ENCODE results near the gene ARAP2. TPM values are rescaled to one million over a fixed set of nuclear protein-coding genes. Genes with fewer than 3 reads are reported as not detected.

The ARAP2 gene
- total and polyA plus RNA-seq, 2 experiments from 2014 or later: 0.92 to 4.8 TPM

- H3K4me2 ChIP-seq: no peak overlapping the region
These were observed 37.6 kb downstream of the ARAP2 start for GRCh38 chr4:36206603-36207311.

GRCh38 chr4:36206012-36206411 lies 38.3 kb downstream of the ARAP2 start:
- Mint-ChIP-seq H3K4me1 (peaks cover 24% of the 10 kb centered on the region), H3K4me3 (no peak overlapping the region), H3K27me3 (ENCODE audit: insufficient read depth, low read depth, poor library complexity) (no peaks in the 10 kb centered on the region), H3K27ac (no peak overlapping the region), H3K36me3 (ENCODE audit: low read depth) (no peaks in the 10 kb centered on the region), H3K9me3 (no peaks in the 10 kb centered on the region)
- no peaks in the 10 kb centered on the region for H3K9me2 ChIP-seq (ENCODE audit: insufficient read depth)
- no peak overlapping the region for H3K4me2 ChIP-seq
- ATAC-seq: peak; percentile 29; the same call in 1 of the 3 replicates
- H3K79me2 ChIP-seq (replicated peaks; ENCODE audit: insufficient read depth): no peaks in the 10 kb centered on the region
- no peaks in the 10 kb centered on the region for H3K36me3 ChIP-seq (ENCODE audit: insufficient read depth)
- peaks cover 14% of the 10 kb centered on the region for H3K4me1 ChIP-seq (ENCODE audit: insufficient read depth)
- no peak overlapping the region for H3K4me3 ChIP-seq
- peak; percentile 13 for DNase-seq (ENCODE audit: low spot score)
- H4K20me1 ChIP-seq (replicated peaks; ENCODE audit: insufficient read depth): no peaks in the 10 kb centered on the region
- H2AFZ ChIP-seq: peak overlapping the region; percentile 21; the same call in 1 of the 2 replicates
- H3K27ac ChIP-seq (ENCODE audit: low read depth): no peak overlapping the region
- no peaks in the 10 kb centered on the region for H3K27me3 ChIP-seq (ENCODE audit: insufficient read depth)
- no peaks in the 10 kb centered on the region for H3F3A ChIP-seq (replicated peaks; ENCODE audit: low read depth)
- TF ChIP-seq REST (IDR thresholded peaks at IDR 0.05; ENCODE audit: unreplicated experiment): no peak
- no peak for TF ChIP-seq EZH2 (IDR thresholded peaks at IDR 0.05; ENCODE audit: low read depth, unreplicated experiment)
- no peak for TF ChIP-seq CREB1 (CRISPR knock-in tag; IDR thresholded peaks at IDR 0.05; ENCODE audit: low read depth)
- no peak for TF ChIP-seq STAT1 (IDR thresholded peaks at IDR 0.05; ENCODE audit: unreplicated experiment)
- TF ChIP-seq ZNF331 (CRISPR knock-in tag; IDR thresholded peaks at IDR 0.05; ENCODE audit: low read depth): no peak
- no peak for TF ChIP-seq ETS1 (IDR thresholded peaks at IDR 0.05)
- no peak for TF ChIP-seq NANOG (IDR thresholded peaks at IDR 0.05; ENCODE audit: borderline replicate concordance)

More at GRCh38 chr4:36206603-36207311, 37.6 kb downstream of the ARAP2 start:
- DNase-seq (ENCODE audit: low spot score) (no peak), ATAC-seq (no peak)
- no peaks in the 10 kb centered on the region for H3K9me2 ChIP-seq (ENCODE audit: insufficient read depth)
- H3K4me1 Mint-ChIP-seq: peaks cover 24% of the 10 kb centered on the region
- H3K4me3 ChIP-seq: no peak overlapping the region
- no peaks in the 10 kb centered on the region for H3K27me3 ChIP-seq (ENCODE audit: insufficient read depth)
- H2AFZ ChIP-seq: peak overlapping the region; percentile 21; the same call in 1 of the 2 replicates
- H3K4me1 ChIP-seq (ENCODE audit: insufficient read depth): peaks cover 14% of the 10 kb centered on the region
- H3K27ac Mint-ChIP-seq: no peak overlapping the region
- TF ChIP-seq ZNF114 (CRISPR knock-in tag; IDR thresholded peaks at IDR 0.05): no peak
- TF ChIP-seq ZNF331 (CRISPR knock-in tag; IDR thresholded peaks at IDR 0.05; ENCODE audit: low read depth): no peak
- no peak for TF ChIP-seq CREB1 (CRISPR knock-in tag; IDR thresholded peaks at IDR 0.05; ENCODE audit: low read depth)
- TF ChIP-seq NANOG (IDR thresholded peaks at IDR 0.05; ENCODE audit: borderline replicate concordance): no peak
- no peak for TF ChIP-seq JUNB (IDR thresholded peaks at IDR 0.05; ENCODE audit: unreplicated experiment)
- TF ChIP-seq POLR2AphosphoS5 (IDR thresholded peaks at IDR 0.05; ENCODE audit: low read depth): no peak
- no peak for TF ChIP-seq CTCF (conservative IDR thresholded peaks at IDR 0.05; ENCODE audit: low read depth in 2 of 2)
- no peak for TF ChIP-seq EZH2 (IDR thresholded peaks at IDR 0.05; ENCODE audit: low read depth, unreplicated experiment)
- TF ChIP-seq EZH2phosphoT487 (IDR thresholded peaks at IDR 0.05; ENCODE audit: unreplicated experiment): no peak
- no peaks in the 10 kb centered on the region for H3K9me3 Mint-ChIP-seq
- H3K36me3 Mint-ChIP-seq (ENCODE audit: low read depth): no peaks in the 10 kb centered on the region
- H3K79me2 ChIP-seq (replicated peaks; ENCODE audit: insufficient read depth): no peaks in the 10 kb centered on the region
- H3K36me3 ChIP-seq (ENCODE audit: insufficient read depth): no peaks in the 10 kb centered on the region
- H3F3A ChIP-seq (replicated peaks; ENCODE audit: low read depth): no peaks in the 10 kb centered on the region
- no peak overlapping the region for H3K27ac ChIP-seq (ENCODE audit: low read depth)
- no peaks in the 10 kb centered on the region for H4K20me1 ChIP-seq (replicated peaks; ENCODE audit: insufficient read depth)
- no peaks in the 10 kb centered on the region for H3K27me3 Mint-ChIP-seq (ENCODE audit: insufficient read depth, low read depth, poor library complexity)
- no peak overlapping the region for H3K4me3 Mint-ChIP-seq

Measured in GM23338 (cell line).